GM18909 (cell line): ENCODE measurements around the gene AMH.

Experiments used
- ATAC-seq: cut with Tn5 transposase; IDR thresholded peaks from one replicate; pipeline ENCODE4 v1.9.1; 2021; ENCODE audit warnings: mild to moderate bottlenecking; ENCODE audit not compliant: unreplicated experiment, poor library complexity

Gene AMH

DNA sequence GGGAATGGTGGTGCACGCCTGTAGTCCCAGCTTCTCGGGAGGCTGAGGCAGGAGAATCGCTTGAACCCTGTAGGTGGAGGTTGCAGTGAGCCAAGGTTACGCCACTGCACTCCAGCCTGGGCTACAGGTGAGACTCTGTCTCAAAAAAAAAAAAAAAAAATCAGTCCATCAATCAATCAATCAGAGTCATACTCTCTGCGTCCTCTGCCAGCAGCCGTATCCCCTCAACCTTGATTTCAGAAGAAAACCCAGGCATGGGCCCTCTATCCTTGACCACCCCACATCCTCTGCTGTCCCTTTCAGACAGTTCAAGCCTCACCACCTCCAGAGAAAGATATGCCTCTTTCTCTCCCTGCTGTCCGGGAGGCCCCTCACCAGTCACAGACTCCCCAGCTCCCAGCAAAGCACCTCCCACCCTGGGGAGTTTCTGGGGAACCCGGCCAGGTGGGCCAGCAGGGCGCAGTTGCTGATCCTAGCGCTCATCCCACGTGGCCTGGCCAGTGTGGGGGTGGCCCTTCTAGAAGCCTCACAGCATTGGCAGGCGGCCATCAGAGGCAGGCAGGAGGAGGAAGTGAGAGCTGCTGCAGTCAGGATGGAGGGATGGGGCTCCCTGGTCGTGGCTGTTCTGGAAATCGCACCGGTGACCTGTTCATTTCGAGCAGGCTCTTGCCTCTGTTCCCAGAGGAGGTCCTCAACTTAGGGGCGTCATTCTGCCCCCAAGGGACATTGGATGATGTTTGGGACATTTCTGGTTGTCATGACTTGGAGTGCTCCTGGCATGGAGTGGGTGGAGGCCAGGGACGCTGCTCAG, 17.3 kb downstream of the AMH start:
- no peak for ATAC-seq

DNA sequence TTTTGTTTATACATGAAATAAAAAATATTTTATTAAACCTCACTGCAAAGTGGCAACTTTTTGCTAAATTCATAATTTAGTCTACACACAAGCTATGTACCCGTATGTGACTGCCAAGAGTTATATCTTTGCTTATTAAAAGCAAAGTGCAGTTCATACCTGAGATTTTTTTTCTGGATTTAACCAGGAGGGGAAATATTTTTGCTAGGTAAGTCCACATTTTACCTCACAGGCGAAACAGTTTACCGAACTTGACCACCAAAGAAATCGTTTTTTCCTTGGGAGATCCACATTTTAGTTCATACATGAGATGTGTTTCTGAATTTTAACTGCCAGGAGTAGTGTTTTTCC, 19.3 kb downstream of the AMH start:
- no peak for ATAC-seq

DNA sequence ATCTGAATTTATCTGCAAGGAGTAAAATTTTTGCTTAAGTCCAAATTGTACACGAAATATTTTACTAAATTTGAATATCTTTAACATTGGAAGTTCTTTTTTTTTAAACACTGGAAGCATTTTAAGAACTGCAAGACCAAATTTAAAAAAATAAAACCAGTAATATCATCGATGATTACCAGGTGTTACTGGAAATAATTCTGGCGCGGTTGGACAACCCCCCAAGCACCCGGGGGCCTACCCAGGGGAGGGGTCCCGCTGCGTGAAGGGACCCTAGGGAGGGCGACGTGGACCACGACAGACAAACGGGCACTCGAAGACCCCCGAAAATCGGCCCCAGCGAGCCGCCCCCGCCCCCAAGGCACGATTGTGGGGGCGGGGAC, 19.7 kb downstream of the AMH start:
- ATAC-seq: no peak

GRCh38 chr19:2269244-2270156, 20.4 kb downstream of the AMH start:
- ATAC-seq: peak; percentile 58

DNA sequence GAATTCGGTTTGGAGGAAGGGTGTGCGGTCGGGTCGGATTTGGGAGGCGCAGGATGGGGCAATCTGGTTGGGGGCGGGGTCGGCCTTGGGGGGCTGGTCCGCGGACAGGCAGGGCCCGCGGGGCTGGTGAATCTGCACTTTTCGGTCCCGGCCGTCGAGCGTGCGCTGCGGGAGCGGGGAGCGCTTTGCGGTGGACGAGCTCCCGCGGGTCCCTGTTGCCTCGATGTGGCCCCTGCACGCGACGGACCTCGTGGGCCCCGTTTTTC, 21.0 kb downstream of the AMH start:
- no peak for ATAC-seq

GRCh38 chr19:2270423-2271233, 21.5 kb downstream of the AMH start:
- no peak for ATAC-seq

GRCh38 chr19:2271234-2272103, 22.3 kb downstream of the AMH start:
- no peak for ATAC-seq

DNA sequence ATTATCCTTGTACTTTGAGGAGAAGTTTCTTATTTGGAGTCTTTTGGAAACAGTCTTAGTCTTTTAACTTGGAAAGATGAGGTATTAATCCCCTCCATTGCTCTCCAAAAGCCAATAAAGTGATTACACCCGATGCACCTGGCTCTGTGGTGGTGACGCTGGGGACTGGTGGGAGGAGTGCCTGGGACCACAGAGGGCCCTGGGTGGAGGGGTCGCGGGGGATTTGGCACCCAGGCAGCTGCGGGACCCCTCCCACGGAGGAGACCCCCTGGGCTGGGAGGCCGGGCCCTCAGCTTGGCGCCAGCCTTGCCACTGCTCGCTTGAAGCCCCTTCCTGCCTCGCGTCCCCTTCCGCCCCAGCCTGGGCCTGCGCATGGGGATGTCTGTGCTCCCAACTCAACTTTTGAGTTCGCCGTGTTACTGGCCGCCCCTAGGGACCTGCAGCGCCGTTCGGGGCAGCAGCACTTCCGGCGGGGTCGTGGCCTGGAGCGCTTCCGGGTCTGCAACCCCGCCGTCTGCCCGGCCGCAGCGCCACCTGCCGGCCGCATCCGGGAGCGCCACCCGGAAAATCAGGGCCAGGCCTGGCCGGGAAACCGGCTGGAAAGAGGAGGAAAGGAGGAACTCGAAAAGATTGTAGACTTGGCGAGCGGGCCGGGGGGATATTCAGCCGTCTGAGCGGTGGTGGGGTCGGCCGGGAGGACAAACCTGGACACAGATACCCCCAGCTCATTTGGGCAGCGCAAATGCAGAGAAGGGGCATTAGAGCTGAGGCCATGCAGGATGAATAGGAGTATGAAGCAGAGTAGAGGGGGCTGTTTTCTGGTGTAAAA, 24.4 kb downstream of the AMH start:
- ATAC-seq: no peak

- ATAC-seq: no peak
These were observed 25.1 kb downstream of the AMH start for GRCh38 chr19:2274185-2274711.

- ATAC-seq: no peak
These were observed 25.9 kb downstream of the AMH start for GRCh38 chr19:2274931-2275535.

DNA sequence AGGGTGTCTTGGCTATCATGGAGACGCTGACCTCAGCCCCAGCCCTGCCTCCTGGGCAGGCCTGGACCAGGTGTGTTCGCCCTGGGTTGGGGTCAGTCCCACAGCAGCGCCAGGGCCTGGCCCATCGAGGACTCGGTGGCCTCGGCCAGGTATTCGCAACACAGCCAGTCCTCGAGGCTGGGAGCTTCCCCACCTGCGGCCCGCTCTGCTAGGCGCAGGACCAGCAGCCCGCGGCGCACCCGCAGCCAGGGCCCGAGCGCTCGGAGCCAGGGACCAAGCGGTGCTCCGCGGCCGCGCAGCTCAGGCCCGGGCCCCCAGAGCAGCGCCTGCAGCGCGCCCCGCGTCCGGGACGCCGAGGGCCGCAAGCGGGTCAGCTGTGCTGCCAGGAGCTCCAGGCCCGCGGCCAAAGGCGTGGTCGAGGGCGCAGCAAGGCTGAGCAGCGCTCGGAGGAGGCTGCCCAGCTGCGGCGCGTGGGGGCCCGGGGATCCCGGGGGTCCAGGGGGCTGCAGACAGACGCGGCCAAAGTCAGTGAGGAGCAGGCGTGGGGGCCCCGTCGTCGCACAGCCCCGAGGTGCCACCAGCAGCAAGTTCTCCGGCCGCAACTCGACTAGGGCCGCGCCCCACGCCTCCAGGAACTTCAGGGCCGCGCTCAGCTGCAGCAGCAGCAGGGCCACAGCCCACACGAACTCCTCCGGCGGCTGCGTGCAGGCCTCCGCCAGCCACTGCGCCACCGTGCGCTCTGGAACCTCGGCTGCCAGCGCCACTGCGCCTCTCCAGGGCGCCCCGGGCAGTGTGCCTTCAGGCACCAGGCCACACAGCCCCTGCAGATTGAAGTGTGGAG, 26.7 kb downstream of the AMH start:
- no peak for ATAC-seq

- ATAC-seq: no peak
These were observed 27.4 kb downstream of the AMH start for GRCh38 chr19:2276429-2276986.

- no peak for ATAC-seq
These were observed 28.0 kb downstream of the AMH start for GRCh38 chr19:2277138-2277537.

- no peak for ATAC-seq
These were observed 29.5 kb downstream of the AMH start for GRCh38 chr19:2278459-2279158.

- no peak for ATAC-seq
These were observed 31.6 kb downstream of the AMH start for GRCh38 chr19:2280633-2281264.
